ENCODE measurements around the gene MYL12B. TPM values are rescaled to one million over a fixed set of nuclear protein-coding genes. Genes with fewer than 3 reads are reported as not detected.

The MYL12B gene
- total RNA-seq, 1 donor from 2014 or later = 291 TPM

GRCh38 chr18:3234457-3234856 is 27.5 kb upstream of the MYL12B start:
- no peak for DNase-seq (ENCODE audit: low spot score)

- DNase-seq (ENCODE audit: low spot score) = no peak
Measured at GRCh38 chr18:3235846-3236245, 26.1 kb upstream of the MYL12B start.

GRCh38 chr18:3236470-3236869 is 25.5 kb upstream of the MYL12B start:
- no peak for DNase-seq (ENCODE audit: low spot score)

GRCh38 chr18:3238742-3239141 is 23.2 kb upstream of the MYL12B start:
- DNase-seq (ENCODE audit: low spot score) = no peak

- DNase-seq (ENCODE audit: low spot score) = no peak
Measured at GRCh38 chr18:3245185-3245564, 16.8 kb upstream of the MYL12B start.

GRCh38 chr18:3245853-3246634 is 15.9 kb upstream of the MYL12B start:
- peak; percentile 95 for DNase-seq (ENCODE audit: low spot score)

GRCh38 chr18:3246635-3247239 is 15.2 kb upstream of the MYL12B start:
- DNase-seq (ENCODE audit: low spot score) = no peak

GRCh38 chr18:3247240-3248061 is 14.5 kb upstream of the MYL12B start, which contains the start of gene MYL12A:
MYL12A (plus strand) TSS chr18:3247801; CDS start chr18:3253248, 5,447 bp downstream.
- DNase-seq (ENCODE audit: low spot score) = peak; percentile 99

GRCh38 chr18:3248062-3248657 is 13.8 kb upstream of the MYL12B start:
- no peak for DNase-seq (ENCODE audit: low spot score)

- DNase-seq (ENCODE audit: low spot score) = no peak
Measured at GRCh38 chr18:3248658-3249359, 13.1 kb upstream of the MYL12B start.

- DNase-seq (ENCODE audit: low spot score) = no peak
Measured at GRCh38 chr18:3250237-3251107, 11.5 kb upstream of the MYL12B start.

GRCh38 chr18:3251249-3251962 is 10.5 kb upstream of the MYL12B start:
- no peak for DNase-seq (ENCODE audit: low spot score)

- DNase-seq (ENCODE audit: low spot score) = no peak
Measured at GRCh38 chr18:3251963-3252277, 10.0 kb upstream of the MYL12B start.

- no peak for DNase-seq (ENCODE audit: low spot score)
Measured at GRCh38 chr18:3252843-3253242, 9.1 kb upstream of the MYL12B start.

- no peak for DNase-seq (ENCODE audit: low spot score)
Measured at GRCh38 chr18:3254725-3255124, 7.2 kb upstream of the MYL12B start.

- DNase-seq (ENCODE audit: low spot score) = no peak
Measured at GRCh38 chr18:3255611-3256165, 6.2 kb upstream of the MYL12B start.

- no peak for DNase-seq (ENCODE audit: low spot score)
Measured at GRCh38 chr18:3256693-3257626, 5.0 kb upstream of the MYL12B start.

- no peak for DNase-seq (ENCODE audit: low spot score)
Measured at GRCh38 chr18:3257627-3258120, 4.3 kb upstream of the MYL12B start.
